IMR-90 (cell line): Measurements from ENCODE around the gene EXOC1L. TPM values are rescaled to one million over a fixed set of nuclear protein-coding genes. Genes with fewer than 3 reads are reported as not detected.

Experiments
- ATAC-seq: fragments of 200-7000 bp; cut with Tn5 transposase; 2 replicates; pipeline ENCODE4 v1.9.1; 2020; ENCODE audit warnings: low read depth, mild to moderate bottlenecking, moderate library complexity
- BruUV-seq: library from RNA; stranded (reverse); fragments of 400-500 nt; replicated peaks from 2 replicates; lab custom pipeline; 2021; lab: Mats Ljungman, UMichigan
- CTCF ChIA-PET: fragments of 300-600 bp; formaldehyde crosslinking; extraction: SDS; loops from one replicate; lab custom pipeline; 2021; ENCODE audit warnings: antibody characterized with exemption; lab: Yijun Ruan, JAX
- POLR2A ChIA-PET: fragments of 300-600 bp; sonication (Branson Sonifier 250); formaldehyde crosslinking; loops from one replicate; lab custom pipeline; 2022; ENCODE audit warnings: antibody characterized with exemption; ENCODE audit not compliant: unreplicated experiment; lab: Charles Lee
- DNase-seq: peaks from one replicate; pipeline ENCODE4 v3.0.0; 2013
- H2AFZ ChIP-seq: replicated peaks from 2 replicates; pipeline ENCODE3; 2013; ENCODE audit warnings: low read length, mild to moderate bottlenecking; ENCODE audit not compliant: poor library complexity
- H2AK5ac ChIP-seq: 2 replicates; pipeline ENCODE4 v1.6.1; 2013; ENCODE audit warnings: low read depth, low read length, inconsistent platforms
- H2AK9ac ChIP-seq: replicated peaks from 2 replicates; pipeline ENCODE3; 2013; ENCODE audit warnings: mild to moderate bottlenecking, low read depth, low read length, moderate library complexity; ENCODE audit not compliant: poor library complexity
- H2BK120ac ChIP-seq: 2 replicates; pipeline ENCODE4 v1.6.1; 2013; ENCODE audit warnings: low read depth, low read length, inconsistent platforms
- H2BK15ac ChIP-seq: 3 replicates; pipeline ENCODE4 v1.6.1; 2013; ENCODE audit warnings: low read depth, low read length, inconsistent platforms
- H2BK20ac ChIP-seq: 2 replicates; pipeline ENCODE4 v1.6.1; 2013; ENCODE audit warnings: low read depth, mild to moderate bottlenecking, inconsistent platforms, low read length, moderate library complexity
- H2BK5ac ChIP-seq: 2 replicates; pipeline ENCODE4 v1.6.1; 2013; ENCODE audit warnings: mild to moderate bottlenecking, low read depth, low read length, inconsistent platforms; ENCODE audit not compliant: poor library complexity, severe bottlenecking
- H3K14ac ChIP-seq: replicated peaks from 2 replicates; pipeline ENCODE4 v1.6.1; 2013; ENCODE audit warnings: low read depth, low read length, inconsistent platforms
- H3K18ac ChIP-seq: 2 replicates; pipeline ENCODE4 v1.6.1; 2013; ENCODE audit warnings: low read depth, low read length, control low read depth
- H3K23ac ChIP-seq: 2 replicates; pipeline ENCODE4 v1.6.1; 2013; ENCODE audit warnings: low read depth, low read length, inconsistent platforms
- H3K27ac ChIP-seq: 2 replicates; pipeline ENCODE4 v1.5.1; 2013; ENCODE audit warnings: mild to moderate bottlenecking, control low read depth, low read length; ENCODE audit not compliant: insufficient read depth
- H3K27me3 ChIP-seq: 2 replicates; pipeline ENCODE4 v1.6.1; 2013; ENCODE audit warnings: low read length; ENCODE audit not compliant: control insufficient read depth, insufficient read depth
- H3K36me3 ChIP-seq: 2 replicates; pipeline ENCODE4 v1.6.1; 2013; ENCODE audit warnings: low read length, mixed read lengths; ENCODE audit not compliant: control insufficient read depth, insufficient read depth
- H3K4ac ChIP-seq: 2 replicates; pipeline ENCODE4 v1.6.1; 2013; ENCODE audit warnings: low read depth, low read length, inconsistent platforms
- H3K4me1 ChIP-seq: 2 replicates; pipeline ENCODE4 v1.6.1; 2013; ENCODE audit warnings: low read length, mixed read lengths; ENCODE audit not compliant: control insufficient read depth, insufficient read depth
- H3K4me2 ChIP-seq: 2 replicates; pipeline ENCODE4 v1.6.1; 2013; ENCODE audit warnings: low read depth, mild to moderate bottlenecking, control low read depth, low read length, moderate library complexity
- H3K4me3 ChIP-seq: 2 replicates; pipeline ENCODE4 v1.5.1; 2013; ENCODE audit warnings: low read depth, mild to moderate bottlenecking, control low read depth, low read length, moderate library complexity; ENCODE audit not compliant: insufficient read depth
- H3K56ac ChIP-seq: 2 replicates; pipeline ENCODE4 v1.6.1; 2013; ENCODE audit warnings: low read length, inconsistent platforms; ENCODE audit not compliant: insufficient read depth; ENCODE audit errors: extremely low read depth
- H3K79me1 ChIP-seq, 2 experiments: 2 replicates each; pipeline ENCODE4 v1.6.1; 2013; ENCODE audit warnings: low read length in 2 of 2, inconsistent platforms in 1 of 2, low read depth in 1 of 2
- H3K9ac ChIP-seq: 2 replicates; pipeline ENCODE4 v1.6.1; 2013; ENCODE audit warnings: low read depth, low read length, control low read depth
- H3K9me1 ChIP-seq: 2 replicates; pipeline ENCODE4 v1.6.1; 2013; ENCODE audit warnings: low read length, inconsistent platforms; ENCODE audit not compliant: insufficient read depth
- H3K9me3 ChIP-seq: 2 replicates; pipeline ENCODE4 v1.6.1; 2013; ENCODE audit warnings: low read length; ENCODE audit not compliant: control insufficient read depth, insufficient read depth
- H4K20me1 ChIP-seq: 2 replicates; pipeline ENCODE4 v1.6.1; 2013; ENCODE audit warnings: low read length, inconsistent platforms; ENCODE audit not compliant: insufficient read depth
- H4K5ac ChIP-seq: 2 replicates; pipeline ENCODE4 v1.6.1; 2013; ENCODE audit warnings: mild to moderate bottlenecking, low read depth, low read length, control low read depth
- H4K8ac ChIP-seq, 2 experiments: 2 replicates each; pipeline ENCODE4 v1.6.1; 2013; ENCODE audit warnings: low read depth in 2 of 2, low read length in 2 of 2, control low read depth in 1 of 2, inconsistent platforms in 1 of 2
- H4K91ac ChIP-seq: 2 replicates; pipeline ENCODE4 v1.6.1; 2013; ENCODE audit warnings: low read depth, low read length, inconsistent platforms; ENCODE audit not compliant: insufficient read depth
- BHLHE40 ChIP-seq: fragments of 150-350 bp; IDR thresholded peaks from 2 replicates; pipeline ENCODE4 v1.6.1; 2016; ENCODE audit warnings: mild to moderate bottlenecking, low read depth, low read length
- CTCF ChIP-seq: conservative IDR thresholded peaks from 2 replicates; pipeline ENCODE4 v1.5.1; 2012; ENCODE audit warnings: mild to moderate bottlenecking, low read depth, low read length, improper control_type of control experiment
- ELK1 ChIP-seq: fragments of 150-350 bp; IDR thresholded peaks from 2 replicates; pipeline ENCODE4 v1.6.1; 2016; ENCODE audit warnings: low read depth, mild to moderate bottlenecking, low read length, moderate library complexity, borderline replicate concordance
- FOS ChIP-seq: fragments of 150-350 bp; IDR thresholded peaks from 2 replicates; pipeline ENCODE4 v1.6.1; 2016; ENCODE audit warnings: low read depth, low read length
- MAFK ChIP-seq: IDR thresholded peaks from 2 replicates; pipeline ENCODE4 v1.6.1; 2012; ENCODE audit warnings: low read depth, low read length, improper control_type of control experiment
- MAZ ChIP-seq: IDR thresholded peaks from 2 replicates; pipeline ENCODE4 v1.6.1; 2012; ENCODE audit warnings: low read depth, mild to moderate bottlenecking, low read length, improper control_type of control experiment, moderate library complexity, borderline replicate concordance
- MXI1 ChIP-seq: IDR thresholded peaks from 2 replicates; pipeline ENCODE4 v1.6.1; 2012; ENCODE audit warnings: low read depth, mild to moderate bottlenecking, low read length, moderate library complexity, borderline replicate concordance
- NFE2L2 ChIP-seq: fragments of 150-350 bp; IDR thresholded peaks from 2 replicates; pipeline ENCODE4 v1.6.1; 2016; ENCODE audit warnings: low read depth, mild to moderate bottlenecking, low read length
- POLR2A ChIP-seq: IDR thresholded peaks from 2 replicates; pipeline ENCODE4 v1.6.1; 2012; ENCODE audit warnings: mild to moderate bottlenecking, low read depth, low read length
- RAD21 ChIP-seq: IDR thresholded peaks from 2 replicates; pipeline ENCODE4 v1.6.1; 2012; ENCODE audit warnings: low read length, improper control_type of control experiment
- RCOR1 ChIP-seq: IDR thresholded peaks from 2 replicates; pipeline ENCODE4 v1.6.1; 2012; ENCODE audit warnings: mild to moderate bottlenecking, low read length, improper control_type of control experiment; ENCODE audit not compliant: insufficient replicate concordance
- RFX5 ChIP-seq: IDR thresholded peaks from 2 replicates; pipeline ENCODE4 v1.8.0; 2012; ENCODE audit warnings: low read depth, mild to moderate bottlenecking, low read length, moderate library complexity
- SMC3 ChIP-seq: fragments of 150-350 bp; IDR thresholded peaks from 2 replicates; pipeline ENCODE4 v1.6.1; 2016; ENCODE audit warnings: low read depth, mild to moderate bottlenecking, antibody characterized with exemption, low read length, moderate library complexity
- USF2 ChIP-seq: fragments of 150-350 bp; IDR thresholded peaks from 2 replicates; pipeline ENCODE4 v1.6.1; 2017; ENCODE audit warnings: mild to moderate bottlenecking, antibody characterized with exemption, low read length, low read depth
- whole genome bisulfite sequencing, 2 experiments: methylation state at CpG; one replicate each; pipeline versions ENCODE4 v1.1.5 to v1.1.7; 2013; ENCODE audit warnings: missing lambda C conversion rate in 2 of 2; ENCODE audit not compliant: insufficient read length in 1 of 2; ENCODE audit errors: extremely low coverage in 2 of 2; 5-methylcytosine and 5-hydroxymethylcytosine counted together
- dilution Hi-C: fragments of 300-500 bp; cut with HindIII; formaldehyde crosslinking; loops from one replicate; pipeline ENCODE4 v1.14.3; 2018; ENCODE audit warnings: low sequenced_read_pairs; ENCODE audit not compliant: unreplicated experiment
- in situ Hi-C: fragments of 300-500 bp; cut with MboI; formaldehyde crosslinking; loops from 3 replicates; pipeline ENCODE4 v1.14.3; 2019; ENCODE audit warnings: low sequenced_read_pairs, inconsistent platforms, mixed read lengths
- intact Hi-C: fragments of 100-400 bp; cut with micrococcal nuclease; formaldehyde crosslinking; loops from 2 replicates; pipeline ENCODE4 v1.10.0; 2022
- polyA plus RNA-seq, 3 experiments: library from polyadenylated mRNA; depleted of rRNA; stranded (reverse); fragments of >200 nt; gene quantifications; 2 replicates each; pipeline ENCODE4 v1.2.3, GENCODE V29; 2012; ENCODE audit warnings: low replicate concordance in 1 of 3
- total RNA-seq: library from RNA; depleted of rRNA; stranded (reverse); fragments of >200 nt; gene quantifications from 2 replicates; pipeline ENCODE4 v1.2.3, GENCODE V29; 2012

EXOC1L gene
- total and polyA plus RNA-seq, 2 of the 4 experiments (the other 2 are of a cell fraction) = not detected

GRCh38 chr4:55857586-55857985 is 38.0 kb downstream of the EXOC1L start:
- Histone ChIP-seq H3K36me3 (peaks cover 5% of the 10 kb centered on the region), H2AK5ac (no peak overlapping the region), H3K4ac (no peak overlapping the region), H2AFZ (no peak overlapping the region), H2BK15ac (no peak overlapping the region), H3K4me2 (no peak overlapping the region), H3K79me1 (peaks cover 18 to 41% of the 10 kb centered on the region in 2 experiments), H3K27me3 (no peaks in the 10 kb centered on the region), H3K9ac (no peak overlapping the region), H4K91ac (no peak overlapping the region), H3K4me3 (no peak overlapping the region), H4K8ac (no peak overlapping the region), H2AK9ac (no peak overlapping the region), H3K56ac (no peak overlapping the region), H2BK20ac (no peak overlapping the region), H3K23ac (no peak overlapping the region), H4K20me1 (no peaks in the 10 kb centered on the region), H3K4me1 (no peaks in the 10 kb centered on the region), H3K9me3 (no peaks in the 10 kb centered on the region), H3K9me1 (no peaks in the 10 kb centered on the region), H3K18ac (no peak overlapping the region), H4K5ac (no peak overlapping the region), H2BK120ac (no peak overlapping the region), H2BK5ac (no peak overlapping the region), H3K14ac (no peak overlapping the region), H3K27ac (no peak overlapping the region)
- ATAC-seq = no peak
- POLR2A ChIA-PET = no interaction called here
- in situ Hi-C loops (loop anchor here (10.0 to 25.0 kb wide), 2 partner anchors 445 to 513 kb away; partner anchors contain the start of gene SRD5A3), intact Hi-C loops (no loop called here), dilution Hi-C loops (no loop called here)
- no peak for TF ChIP-seq RAD21
- no peak for TF ChIP-seq ELK1
- no peak for TF ChIP-seq MXI1
- no peak for TF ChIP-seq RCOR1
- TF ChIP-seq NFE2L2 = no peak
- TF ChIP-seq USF2 = no peak
- no peak for TF ChIP-seq BHLHE40
- TF ChIP-seq MAFK = no peak
- TF ChIP-seq MAZ = no peak
- TF ChIP-seq POLR2A = no peak
- no peak for TF ChIP-seq FOS
- no peak for TF ChIP-seq CTCF
- TF ChIP-seq RFX5 = no peak
- no peak for TF ChIP-seq SMC3
- no peak for DNase-seq
- CTCF ChIA-PET = no interaction called here
- no CpG with 5 or more reads among the region's 1 CpG for WGBS, 2 experiments
- BruUV-seq = no TSS peak
